ENCODE measurements around the gene NEDD8.

DNA sequence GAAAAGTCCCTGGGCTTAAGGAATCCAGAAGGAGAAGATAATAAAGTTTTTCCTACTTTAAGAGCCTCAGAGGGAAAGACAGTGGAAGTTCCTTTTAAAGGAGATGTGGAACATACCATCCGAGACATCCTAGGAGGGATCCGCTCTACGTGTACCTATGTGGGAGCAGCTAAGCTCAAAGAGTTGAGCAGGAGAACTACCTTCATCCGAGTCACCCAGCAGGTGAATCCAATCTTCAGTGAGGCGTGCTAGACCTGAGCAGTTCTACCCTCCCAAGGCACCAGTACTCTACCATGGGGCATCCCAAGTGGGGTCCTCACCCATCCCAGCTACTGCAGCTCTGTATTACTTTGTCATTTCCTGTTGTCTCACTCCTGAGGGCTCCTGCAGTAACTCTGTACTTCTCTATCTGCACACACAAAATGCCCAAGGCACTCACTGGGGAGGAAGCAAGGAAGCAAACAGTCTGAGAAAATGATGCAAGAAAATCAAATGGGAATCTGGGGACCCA, 6.4 kb upstream of the NEDD8 start:
- TF ChIP-seq POLR2AphosphoS5 (IDR thresholded peaks at IDR 0.05) = no peak
- TF ChIP-seq, protein P1, sequence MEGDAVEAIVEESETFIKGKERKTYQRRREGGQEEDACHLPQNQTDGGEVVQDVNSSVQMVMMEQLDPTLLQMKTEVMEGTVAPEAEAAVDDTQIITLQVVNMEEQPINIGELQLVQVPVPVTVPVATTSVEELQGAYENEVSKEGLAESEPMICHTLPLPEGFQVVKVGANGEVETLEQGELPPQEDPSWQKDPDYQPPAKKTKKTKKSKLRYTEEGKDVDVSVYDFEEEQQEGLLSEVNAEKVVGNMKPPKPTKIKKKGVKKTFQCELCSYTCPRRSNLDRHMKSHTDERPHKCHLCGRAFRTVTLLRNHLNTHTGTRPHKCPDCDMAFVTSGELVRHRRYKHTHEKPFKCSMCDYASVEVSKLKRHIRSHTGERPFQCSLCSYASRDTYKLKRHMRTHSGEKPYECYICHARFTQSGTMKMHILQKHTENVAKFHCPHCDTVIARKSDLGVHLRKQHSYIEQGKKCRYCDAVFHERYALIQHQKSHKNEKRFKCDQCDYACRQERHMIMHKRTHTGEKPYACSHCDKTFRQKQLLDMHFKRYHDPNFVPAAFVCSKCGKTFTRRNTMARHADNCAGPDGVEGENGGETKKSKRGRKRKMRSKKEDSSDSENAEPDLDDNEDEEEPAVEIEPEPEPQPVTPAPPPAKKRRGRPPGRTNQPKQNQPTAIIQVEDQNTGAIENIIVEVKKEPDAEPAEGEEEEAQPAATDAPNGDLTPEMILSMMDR (IDR thresholded peaks at IDR 0.05) = no peak
